ENCODE results near the gene GPR85.
"Not testable (repeated sequence)": the region's sequence is repeated elsewhere in the genome, so short reads cannot be mapped to it uniquely, and the experiment has no call there.

Gene GPR85

GRCh38 chr7:113083816-113084495 is 2.7 kb downstream of the GPR85 start:
- DNase-seq = no peak

GRCh38 chr7:113083132-113083815 is 3.4 kb downstream of the GPR85 start:
- no peak for DNase-seq

GRCh38 chr7:113078331-113078730 is 8.3 kb downstream of the GPR85 start:
- DNase-seq = no peak

GRCh38 chr7:113076703-113077102 is 9.9 kb downstream of the GPR85 start:
- DNase-seq = no peak

- no peak for DNase-seq
Measured at GRCh38 chr7:113071465-113071864, 15.2 kb downstream of the GPR85 start.

GRCh38 chr7:113062499-113062898 is 24.1 kb downstream of the GPR85 start:
- no peak for DNase-seq

GRCh38 chr7:113060100-113060499 is 26.5 kb downstream of the GPR85 start:
- no peak for DNase-seq

- DNase-seq = no peak
Measured at GRCh38 chr7:113054938-113055337, 31.7 kb downstream of the GPR85 start.

GRCh38 chr7:113054272-113054671 is 32.4 kb downstream of the GPR85 start:
- DNase-seq = not testable (repeated sequence)

- DNase-seq = not testable (repeated sequence)
Measured at GRCh38 chr7:113049221-113049620, 37.4 kb downstream of the GPR85 start.

GRCh38 chr7:113046453-113046852 is 40.2 kb downstream of the GPR85 start:
- DNase-seq = no peak

- no peak for DNase-seq
Measured at GRCh38 chr7:113045379-113045778, 41.2 kb downstream of the GPR85 start.

GRCh38 chr7:113044394-113044793 is 42.2 kb downstream of the GPR85 start:
- DNase-seq = no peak

- no peak for DNase-seq
Measured at GRCh38 chr7:113040849-113041248, 45.8 kb downstream of the GPR85 start.

GRCh38 chr7:113033959-113034358 is 52.7 kb downstream of the GPR85 start:
- no peak for DNase-seq
